ENCODE measurements around the gene HAUS8. TPM values are rescaled to one million over a fixed set of nuclear protein-coding genes. Genes with fewer than 3 reads are reported as not detected.

Gene HAUS8
- total and polyA plus RNA-seq, 10 of the 15 experiments (the other 5 are each of a cell fraction or from before 2014, with no cell fraction given), result 22.7 to 43.9 (median 34.4) TPM

- no peak for TF ChIP-seq CUX1 (IDR thresholded peaks at IDR 0.05; ENCODE audit: insufficient replicate concordance, low read depth, low read length)
Measured at GRCh38 chr19:17006579-17006978, 68.7 kb downstream of the HAUS8 start (continued).

- no peaks in the 10 kb centered on the region; the same call in 2 of the 3 replicates for H3K9me3 ChIP-seq (replicated peaks; ENCODE audit: control insufficient read depth, insufficient read depth, low read length)
- CTCF ChIA-PET, result interaction anchor here (0.8 kb wide), 1 partner anchor 59 kb away, joined by 3 read pairs; no protein-coding TSS in a partner anchor
- H3K4me1 ChIP-seq (ENCODE audit: control insufficient read depth, insufficient read depth, low read length), result no peaks in the 10 kb centered on the region
- TF ChIP-seq RB1 (IDR thresholded peaks at IDR 0.05; ENCODE audit: borderline replicate concordance) (no peak), SP1 (IDR thresholded peaks at IDR 0.05; ENCODE audit: low read depth, low read length) (no peak), CTCF (IDR thresholded peaks at IDR 0.05 in 2 of 3, conservative IDR thresholded peaks at IDR 0.05 in 1 of 3; ENCODE audit: control insufficient read depth in 2 of 3, extremely low read depth in 1 of 3, insufficient read depth in 1 of 3, low read depth in 3 of 3, low read length in 3 of 3) (peak in 1 of 3 experiments; percentile 24; a peak in 1 of 6 replicates)
- WGBS (ENCODE audit: insufficient coverage, insufficient replicate concordance, low lambda C conversion rate, missing lambda C conversion rate), result 26% methylated on average over 3 of the region's 3 CpGs
- H2AFZ ChIP-seq (ENCODE audit: control insufficient read depth, low read depth, low read length), result no peak overlapping the region
- no peak for DNase-seq (ENCODE audit: low read depth, low spot score)
- H3K79me2 ChIP-seq (ENCODE audit: control insufficient read depth, insufficient read depth, low read length), result no peaks in the 10 kb centered on the region
- BruUV-seq (replicated peaks), result no TSS peak
- H3K27ac ChIP-seq (ENCODE audit: control insufficient read depth, insufficient read depth), result no peak overlapping the region
- no peak for ATAC-seq
- H3K36me3 ChIP-seq (ENCODE audit: control insufficient read depth in 2 of 2, insufficient read depth in 2 of 2, low read length in 1 of 2), result no peaks in the 10 kb centered on the region
- in situ Hi-C loops (cut with MboI) (no loop called here), intact Hi-C loops (cut with micrococcal nuclease; ENCODE audit: unreplicated experiment) (no loop called here)
- no peaks in the 10 kb centered on the region for H4K20me1 ChIP-seq (ENCODE audit: control insufficient read depth, insufficient read depth)
- SMC1A ChIA-PET (ENCODE audit: uncharacterized antibody, unreplicated experiment), result interaction anchor here (0.7 kb wide), 1 partner anchor 1681 kb away, joined by 3 read pairs; no protein-coding TSS in a partner anchor
- H3K9ac ChIP-seq (ENCODE audit: control insufficient read depth, insufficient read depth, low read length), result no peak overlapping the region
- RAD21 ChIA-PET (ENCODE audit: unreplicated experiment), result no interaction called here
- FAIRE-seq, result peak; percentile 41
- no peak overlapping the region for H3K4me3 ChIP-seq
- POLR2A ChIA-PET, result no interaction called here
- H3K27me3 ChIP-seq (replicated peaks in 1 of 2; ENCODE audit: control insufficient read depth in 2 of 2, insufficient read depth in 2 of 2, low read length in 1 of 2), result no peaks in the 10 kb centered on the region
- H3K4me2 ChIP-seq (ENCODE audit: control insufficient read depth, insufficient read depth), result no peak overlapping the region
Measured at GRCh38 chr19:17005000-17005399, 70.3 kb downstream of the HAUS8 start.
